Large intestine (tissue), 3 donors: Measurements from ENCODE around the gene CBARP. TPM values are rescaled to one million over a fixed set of nuclear protein-coding genes. Genes with fewer than 3 reads are reported as not detected.

ENCODE experiments used
- DNase-seq, 2 donors: peaks; one replicate each; pipeline versions ENCODE4 v3.0.0 to v3.0.0-alpha.2; 2013
- H3K27ac ChIP-seq: one replicate; pipeline ENCODE4 v1.5.1; 2013; ENCODE audit warnings: low read length
- H3K27me3 ChIP-seq: 2 replicates; pipeline ENCODE4 v1.6.1; 2013; ENCODE audit warnings: low read length; ENCODE audit not compliant: control insufficient read depth, insufficient read depth
- H3K36me3 ChIP-seq: 2 replicates; pipeline ENCODE4 v1.6.1; 2013; ENCODE audit warnings: low read length; ENCODE audit not compliant: control insufficient read depth, insufficient read depth
- H3K4me1 ChIP-seq: one replicate; pipeline ENCODE4 v1.6.1; 2013; ENCODE audit warnings: low read length; ENCODE audit not compliant: control insufficient read depth, insufficient read depth
- H3K4me3 ChIP-seq: one replicate; pipeline ENCODE4 v1.5.1; 2013; ENCODE audit warnings: low read length
- H3K9me3 ChIP-seq: one replicate; pipeline ENCODE4 v1.6.1; 2013; ENCODE audit warnings: mild to moderate bottlenecking, low read depth, low read length, moderate library complexity; ENCODE audit not compliant: control insufficient read depth
- WGBS: methylation state at CpG from one replicate; pipeline ENCODE4 v1.1.5; 2013; ENCODE audit warnings: low lambda C conversion rate; ENCODE audit not compliant: insufficient coverage; 5-methylcytosine and 5-hydroxymethylcytosine counted together
- polyA plus RNA-seq: library from polyadenylated mRNA; unstranded; fragments of 120-200 nt; gene quantifications from one replicate; pipeline ENCODE4 v1.2.1, GENCODE V29; 2013

CBARP gene
- polyA plus RNA-seq, 1 donor: 2.0 TPM

DNA sequence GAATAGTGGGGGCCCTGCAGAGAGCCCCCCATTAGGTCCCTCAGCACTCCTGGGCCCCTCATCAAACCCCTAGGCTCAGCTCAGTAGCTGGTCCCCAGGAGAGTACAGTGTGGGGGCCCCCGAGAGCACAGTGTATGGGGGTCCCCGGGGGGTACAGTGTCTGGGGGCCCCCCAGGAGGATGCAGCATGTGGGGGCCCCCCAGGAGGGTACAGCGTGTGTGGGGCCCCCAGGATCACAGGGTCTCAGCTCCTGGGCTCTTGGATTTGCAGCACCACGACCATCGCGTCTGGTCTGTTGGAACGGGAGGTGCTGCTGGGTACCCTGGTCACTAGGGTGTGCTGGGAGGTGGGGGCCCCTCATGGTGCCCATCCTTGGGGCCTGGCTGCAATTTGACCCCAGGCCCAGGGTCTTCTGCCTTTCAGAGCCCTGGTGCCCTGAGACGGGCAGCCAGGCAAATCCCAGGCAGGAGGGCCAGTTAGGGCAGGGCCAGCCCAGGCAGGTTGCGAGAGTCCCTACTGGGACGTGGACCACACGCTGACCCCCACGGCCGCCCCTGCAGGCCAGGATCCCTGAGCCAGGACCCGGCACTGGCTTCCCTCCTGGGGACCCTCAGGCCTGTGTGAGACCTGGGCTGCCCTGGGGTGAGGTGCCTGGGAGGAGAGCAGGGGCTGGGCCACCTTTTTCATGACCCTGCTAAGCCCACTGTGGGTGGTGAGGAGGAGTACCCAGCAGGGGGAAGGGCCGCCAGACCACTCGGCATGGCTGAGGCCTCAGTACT, 13.6 kb downstream of the CBARP start:
- Histone ChIP-seq H3K36me3 (peaks cover 73% of the 10 kb centered on the region), H3K27me3 (no peaks in the 10 kb centered on the region), H3K4me1 (no peaks in the 10 kb centered on the region), H3K9me3 (no peaks in the 10 kb centered on the region), H3K27ac (no peak overlapping the region), H3K4me3 (no peak overlapping the region)
- DNase-seq: no peak
- WGBS: no CpG with 5 or more reads among the region's 16 CpGs

DNA sequence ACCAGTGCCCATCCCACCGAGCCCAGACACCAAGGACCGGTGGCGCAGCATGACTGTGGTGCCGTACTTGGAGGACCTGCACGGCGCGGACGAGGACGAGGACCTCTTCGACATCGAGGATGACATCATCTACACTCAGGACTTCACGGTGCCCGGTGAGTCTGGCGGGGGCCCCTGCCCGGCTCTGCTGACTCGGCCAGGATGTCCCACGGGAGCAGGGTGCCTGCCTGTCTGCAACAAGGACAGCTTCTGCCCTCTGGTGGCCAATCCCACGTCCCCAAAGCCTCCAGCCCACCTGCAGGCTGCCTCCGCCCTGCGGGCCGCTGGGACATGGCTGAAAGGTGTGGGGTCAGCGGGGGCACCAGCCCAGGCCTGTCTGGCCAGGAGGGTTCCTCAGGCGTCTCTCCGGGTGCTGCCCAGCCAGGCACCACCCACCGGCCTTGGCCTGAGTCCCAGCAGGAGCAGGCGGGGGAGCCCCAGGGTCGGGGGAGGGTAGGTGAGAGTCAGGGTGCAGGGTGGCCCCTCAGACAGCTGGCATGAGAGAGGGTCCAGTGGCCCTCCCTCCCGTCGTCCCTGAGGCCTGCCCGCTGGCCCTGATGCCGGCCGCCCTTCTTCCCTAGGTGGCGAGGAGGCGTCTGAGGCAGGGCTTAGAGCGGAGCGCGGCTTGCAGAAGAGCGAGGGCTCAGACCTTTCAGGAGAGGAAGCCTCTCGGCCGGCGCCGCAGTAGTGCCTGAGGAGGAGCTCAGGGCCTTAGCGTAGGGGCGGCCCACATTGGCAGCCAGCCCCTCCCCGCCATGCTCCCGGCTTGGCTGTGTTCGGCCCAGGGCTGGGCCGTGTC, 14.6 kb downstream of the CBARP start:
- no peaks in the 10 kb centered on the region for H3K9me3 ChIP-seq
- H3K27ac ChIP-seq: no peak overlapping the region
- H3K27me3 ChIP-seq: no peaks in the 10 kb centered on the region
- no CpG with 5 or more reads among the region's 48 CpGs for WGBS
- no peak overlapping the region for H3K4me3 ChIP-seq
- peaks cover 82% of the 10 kb centered on the region for H3K36me3 ChIP-seq
- DNase-seq: no peak
- H3K4me1 ChIP-seq: peaks cover under 1% of the 10 kb centered on the region

DNA sequence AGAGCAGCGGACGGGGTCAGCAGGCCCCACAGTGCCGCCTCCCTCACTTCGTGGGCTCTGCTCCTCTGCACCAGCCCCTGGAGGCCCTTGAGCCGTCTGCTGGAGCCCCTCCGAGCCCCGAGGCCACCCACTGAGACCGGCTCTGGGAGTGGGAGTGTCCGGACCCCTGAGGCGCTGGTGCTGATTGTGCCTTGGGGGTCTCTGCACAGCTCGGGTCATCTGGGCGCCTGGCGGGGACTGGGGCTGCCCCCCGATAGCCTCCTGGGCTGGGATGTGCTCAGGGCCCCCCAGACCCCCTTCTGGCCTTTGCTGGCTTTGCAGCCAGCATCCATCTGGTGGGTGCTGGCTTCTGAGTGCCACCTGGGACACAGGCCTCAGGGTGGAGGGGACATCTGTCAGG, 15.4 kb downstream of the CBARP start:
- H3K4me3 ChIP-seq: no peak overlapping the region
- H3K27ac ChIP-seq: no peak overlapping the region
- no peak for DNase-seq
- H3K4me1 ChIP-seq: peaks cover 6% of the 10 kb centered on the region
- H3K9me3 ChIP-seq: no peaks in the 10 kb centered on the region
- H3K27me3 ChIP-seq: no peaks in the 10 kb centered on the region
- H3K36me3 ChIP-seq: peaks cover 81% of the 10 kb centered on the region
- no CpG with 5 or more reads among the region's 14 CpGs for WGBS

DNA sequence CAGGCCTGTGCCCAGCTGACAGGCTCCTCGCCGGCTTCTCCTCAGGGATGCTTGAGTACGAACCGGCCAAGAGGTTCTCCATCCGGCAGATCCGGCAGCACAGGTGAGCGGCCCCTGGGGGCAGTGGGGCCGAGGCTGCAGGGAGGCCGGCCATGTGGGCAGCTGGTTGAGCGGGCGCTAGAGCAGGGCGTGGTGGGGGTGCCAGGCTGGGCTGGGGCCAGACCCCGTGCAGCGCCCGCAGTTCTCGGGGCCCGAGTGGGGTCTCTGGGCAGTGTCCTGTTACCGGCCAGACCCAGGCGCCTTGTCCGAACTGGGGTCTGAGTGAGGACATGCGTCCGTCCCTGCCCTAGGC, 15.9 kb downstream of the CBARP start:
- Histone ChIP-seq H3K27ac (no peak overlapping the region), H3K27me3 (no peaks in the 10 kb centered on the region), H3K4me1 (peaks cover 12% of the 10 kb centered on the region), H3K36me3 (peaks cover 77% of the 10 kb centered on the region), H3K4me3 (no peak overlapping the region), H3K9me3 (no peaks in the 10 kb centered on the region)
- DNase-seq: no peak
- WGBS: no CpG with 5 or more reads among the region's 22 CpGs

DNA sequence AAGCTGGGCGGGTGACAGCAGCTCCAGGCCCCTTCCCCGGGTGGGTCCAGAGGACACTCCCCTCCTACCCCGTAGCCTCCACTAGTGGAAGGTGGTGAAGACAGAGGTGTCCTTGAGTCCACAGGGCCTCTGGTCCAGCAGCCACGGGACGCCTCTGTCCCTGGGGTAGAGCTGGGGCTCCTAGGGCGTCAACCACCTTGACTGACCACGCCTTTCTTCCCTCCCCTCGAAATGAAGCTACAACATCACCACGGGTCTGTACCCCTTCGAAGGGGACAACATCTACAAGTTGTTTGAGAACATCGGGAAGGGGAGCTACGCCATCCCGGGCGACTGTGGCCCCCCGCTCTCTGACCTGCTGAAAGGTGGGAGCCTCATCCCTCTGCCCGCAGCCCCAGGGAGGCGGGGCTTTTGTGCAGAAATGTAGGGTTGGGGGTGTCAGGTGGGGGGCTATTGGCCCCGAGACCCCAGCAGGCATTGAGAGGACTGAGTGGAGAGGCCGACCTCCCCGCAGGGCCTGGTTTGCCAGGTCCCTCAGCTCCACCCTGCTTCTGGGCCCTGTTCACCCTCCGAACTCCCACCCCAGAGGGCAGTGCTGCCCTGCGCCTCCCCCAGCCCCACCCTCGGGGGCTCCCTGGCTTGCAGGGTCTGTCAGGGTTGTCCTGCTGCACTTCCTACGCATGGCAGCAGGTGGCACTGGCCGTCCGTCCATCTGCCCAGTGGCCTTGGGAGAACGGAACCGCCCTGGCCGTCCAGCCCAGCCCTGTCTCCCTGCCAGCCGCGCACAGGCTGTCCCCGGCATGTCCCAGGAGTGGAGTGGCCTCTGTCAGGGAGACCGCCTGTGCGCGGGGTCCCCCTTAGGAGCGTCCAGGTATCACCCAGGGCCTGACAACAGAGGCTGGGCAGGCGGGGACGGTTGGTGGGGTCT, 16.6 kb downstream of the CBARP start:
- no peak overlapping the region for H3K4me3 ChIP-seq
- H3K36me3 ChIP-seq: peaks cover 77% of the 10 kb centered on the region
- no peaks in the 10 kb centered on the region for H3K27me3 ChIP-seq
- H3K27ac ChIP-seq: no peak overlapping the region
- H3K4me1 ChIP-seq: peaks cover 18% of the 10 kb centered on the region
- WGBS: no CpG with 5 or more reads among the region's 38 CpGs
- DNase-seq: no peak
- H3K9me3 ChIP-seq: no peaks in the 10 kb centered on the region

GRCh38 chr19:1220477-1220930, 17.3 kb downstream of the CBARP start:
- Histone ChIP-seq H3K27ac (no peak overlapping the region), H3K4me1 (peaks cover 21% of the 10 kb centered on the region), H3K36me3 (peaks cover 70% of the 10 kb centered on the region), H3K27me3 (no peaks in the 10 kb centered on the region), H3K4me3 (no peak overlapping the region), H3K9me3 (no peaks in the 10 kb centered on the region)
- no CpG with 5 or more reads among the region's 33 CpGs for WGBS
- DNase-seq: no peak

- no peak for DNase-seq
- no peaks in the 10 kb centered on the region for H3K27me3 ChIP-seq
- WGBS: no CpG with 5 or more reads among the region's 19 CpGs
- no peaks in the 10 kb centered on the region for H3K9me3 ChIP-seq
- no peak overlapping the region for H3K4me3 ChIP-seq
- peaks cover 22% of the 10 kb centered on the region for H3K4me1 ChIP-seq
- H3K27ac ChIP-seq: no peak overlapping the region
- peaks cover 69% of the 10 kb centered on the region for H3K36me3 ChIP-seq
Measured at GRCh38 chr19:1219786-1220476, 17.9 kb downstream of the CBARP start.

- WGBS: 60% methylated on average over 1 of the region's 37 CpGs
- Histone ChIP-seq H3K27me3 (no peaks in the 10 kb centered on the region), H3K9me3 (no peaks in the 10 kb centered on the region), H3K27ac (peak overlapping the region; percentile 72), H3K36me3 (peaks cover 60% of the 10 kb centered on the region), H3K4me3 (no peak overlapping the region), H3K4me1 (peaks cover 31% of the 10 kb centered on the region)
- DNase-seq: no peak
Measured at GRCh38 chr19:1218751-1219567, 18.8 kb downstream of the CBARP start.

GRCh38 chr19:1217366-1217765, 20.4 kb downstream of the CBARP start:
- H3K4me1 ChIP-seq: peaks cover 40% of the 10 kb centered on the region
- WGBS: 80% methylated on average over 1 of the region's 15 CpGs
- peak overlapping the region; percentile 72 for H3K27ac ChIP-seq

More at GRCh38 chr19:1217366-1217765, 20.4 kb downstream of the CBARP start:
- Histone ChIP-seq H3K27me3 (no peaks in the 10 kb centered on the region), H3K9me3 (no peaks in the 10 kb centered on the region), H3K4me3 (no peak overlapping the region), H3K36me3 (peaks cover 50% of the 10 kb centered on the region)
- DNase-seq: no peak
